Measurements from ENCODE around the gene NAA11.

GRCh38 chr4:79370026-79370425, 44.2 kb upstream of the NAA11 start:
- no peak for TF ChIP-seq POLR2AphosphoS5 (IDR thresholded peaks at IDR 0.05; ENCODE audit: borderline replicate concordance, low read depth, low read length)
- TF ChIP-seq EZH2 (IDR thresholded peaks at IDR 0.05): no peak
- no peak for TF ChIP-seq FOXP2 (optimal IDR thresholded peaks at IDR 0.05; ENCODE audit: control extremely low read depth, extremely low read length, insufficient read depth)

Data from SK-N-MC (cell line).